CMK (cell line): ENCODE measurements around the gene PSMG3.
"Not testable (repeated sequence)": the region's sequence is repeated elsewhere in the genome, so short reads cannot be mapped to it uniquely, and the experiment has no call there.

ENCODE experiments used
- DNase-seq: peaks from one replicate; pipeline ENCODE4 v3.0.0-alpha.2; 2010; ENCODE audit warnings: low read depth

PSMG3 gene

DNA sequence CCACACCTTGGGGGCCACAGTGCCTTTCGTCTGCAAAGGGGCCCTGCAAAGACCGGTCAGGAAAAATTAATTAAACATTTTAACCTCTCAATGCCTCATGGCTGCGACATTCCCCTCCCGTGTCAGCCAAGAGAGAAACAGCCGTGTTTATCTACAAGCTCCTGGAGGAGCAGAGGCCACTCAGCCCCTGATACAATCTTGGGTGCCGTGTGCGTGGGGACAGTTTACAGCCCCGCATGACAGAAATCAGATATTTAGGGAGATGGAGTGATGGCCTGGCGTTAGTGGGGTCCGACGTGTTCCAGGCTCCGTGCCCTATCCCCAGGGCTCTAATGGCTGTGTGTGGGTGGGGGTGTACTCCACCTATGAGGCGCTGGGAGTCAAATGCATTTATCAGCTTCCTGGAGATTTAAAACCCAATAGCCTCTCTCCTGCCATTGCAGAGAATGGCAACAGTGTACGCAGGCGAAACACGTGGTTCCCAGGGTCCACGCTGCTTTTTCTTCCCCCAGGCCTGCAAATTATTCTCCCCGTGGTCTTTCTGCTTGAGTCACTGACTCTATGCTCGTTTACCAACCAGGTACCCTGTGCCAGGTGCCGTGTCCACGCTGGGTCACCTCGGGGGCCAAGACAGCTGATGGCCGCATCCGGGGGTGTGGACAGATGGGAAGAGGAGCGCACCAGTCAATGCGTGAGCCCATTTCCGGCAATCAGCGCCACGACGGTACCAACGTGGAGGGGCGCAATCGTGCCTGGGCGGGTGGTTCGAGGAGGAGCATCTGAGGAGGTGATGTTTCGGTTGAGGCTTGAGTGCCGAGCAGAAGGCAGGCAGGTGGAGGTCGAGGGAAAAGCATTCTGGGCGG, 26.6 kb upstream of the PSMG3 start:
- no peak for DNase-seq

DNA sequence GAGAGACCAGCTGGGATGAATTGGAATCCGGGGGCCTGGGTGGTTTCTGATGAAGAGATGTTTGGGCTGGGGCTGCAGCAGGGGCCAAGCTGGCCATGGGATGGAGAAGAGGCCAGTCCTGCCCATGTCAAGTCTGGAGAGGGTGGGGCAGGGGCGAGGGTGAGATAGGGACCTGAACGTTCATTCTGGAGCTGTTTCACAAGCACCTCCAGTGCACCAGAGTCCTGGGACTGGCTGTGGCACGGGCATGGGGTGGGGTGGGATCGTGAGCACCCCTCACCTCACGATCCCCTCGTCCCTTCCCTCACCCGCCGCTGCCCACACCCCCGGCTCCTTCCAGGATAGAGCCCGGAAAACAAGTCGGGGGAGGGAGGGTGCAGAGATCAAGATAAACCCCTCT, 25.8 kb upstream of the PSMG3 start:
- DNase-seq = no peak

DNA sequence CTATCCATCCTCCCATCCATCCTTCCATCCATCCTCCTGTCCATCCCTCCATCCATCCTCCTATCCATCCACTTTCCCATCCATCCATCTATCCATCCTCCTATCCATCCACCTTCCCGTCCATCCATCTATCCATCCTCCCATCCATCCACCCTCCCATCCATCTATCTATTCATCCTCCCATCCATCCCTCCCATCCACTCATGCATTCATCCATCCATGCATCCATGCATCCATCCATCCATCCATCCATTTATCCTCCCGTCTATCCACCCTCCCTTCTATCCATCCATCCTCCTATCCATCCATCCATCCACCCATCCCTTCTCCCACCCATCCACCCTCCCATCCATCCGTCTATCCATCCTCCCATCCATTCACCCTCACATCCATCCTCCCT, 25.2 kb upstream of the PSMG3 start:
- DNase-seq = no peak

DNA sequence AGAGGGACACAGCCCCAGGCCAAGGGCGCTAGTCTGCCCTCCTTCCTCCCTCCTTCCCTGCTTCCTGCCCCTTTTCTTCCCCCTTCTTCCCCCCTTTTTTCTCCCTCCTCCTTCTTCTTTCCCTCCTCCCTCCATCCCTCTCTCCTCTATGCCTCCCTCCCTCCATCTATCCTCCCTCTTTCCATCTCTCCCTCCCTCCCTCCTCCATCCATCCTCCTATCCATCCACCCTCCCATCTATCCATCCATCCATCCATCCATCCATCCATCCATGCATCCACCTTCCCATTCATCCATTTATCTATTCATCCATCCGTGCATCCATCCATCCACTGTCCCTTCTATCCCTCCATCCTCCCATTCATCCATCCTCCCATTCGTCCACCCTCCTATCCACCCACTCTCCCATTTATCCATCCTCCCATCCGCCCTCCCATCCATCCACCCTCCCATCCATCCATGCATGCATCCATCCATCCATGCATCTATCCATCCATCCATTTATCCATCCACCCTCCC, 24.1 kb upstream of the PSMG3 start:
- no peak for DNase-seq

DNA sequence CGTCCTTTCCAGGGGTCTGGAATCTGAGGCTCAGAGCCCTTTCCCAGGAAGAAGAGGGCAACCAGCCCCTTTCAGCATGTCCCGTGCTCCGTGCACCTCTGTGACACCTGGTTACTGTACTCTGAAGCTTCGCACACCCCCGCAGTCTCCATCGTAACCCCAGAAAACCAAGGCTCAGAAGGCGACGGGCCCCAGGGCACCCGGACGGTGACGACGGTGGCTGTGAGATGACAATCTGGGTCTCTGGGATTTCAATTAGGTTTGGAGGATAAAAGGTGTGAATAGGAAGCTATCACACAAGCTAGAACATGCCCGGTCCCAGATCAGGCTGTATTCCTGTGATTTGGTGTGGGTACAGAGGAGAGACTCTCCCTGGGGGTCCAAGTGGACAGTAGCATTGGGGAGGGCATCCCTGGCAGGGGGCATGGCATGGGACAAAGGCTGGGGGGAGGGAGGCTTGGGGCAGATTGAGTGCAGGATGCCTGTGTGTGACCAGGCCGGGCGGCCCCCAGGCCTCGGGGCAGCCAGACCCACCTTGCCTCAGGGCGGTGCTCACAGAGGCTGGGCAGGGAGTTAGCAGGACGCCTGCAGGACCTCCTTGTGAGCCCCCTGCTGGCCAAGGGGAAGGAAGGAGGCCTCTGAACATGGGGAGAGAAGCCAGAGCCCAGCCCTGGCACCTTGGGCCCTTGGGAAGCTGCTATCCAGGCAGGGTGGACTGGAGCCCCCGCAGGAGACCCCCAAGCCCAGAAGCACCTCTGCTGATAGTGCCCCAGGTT, 23.4 kb upstream of the PSMG3 start:
- DNase-seq = no peak

DNA sequence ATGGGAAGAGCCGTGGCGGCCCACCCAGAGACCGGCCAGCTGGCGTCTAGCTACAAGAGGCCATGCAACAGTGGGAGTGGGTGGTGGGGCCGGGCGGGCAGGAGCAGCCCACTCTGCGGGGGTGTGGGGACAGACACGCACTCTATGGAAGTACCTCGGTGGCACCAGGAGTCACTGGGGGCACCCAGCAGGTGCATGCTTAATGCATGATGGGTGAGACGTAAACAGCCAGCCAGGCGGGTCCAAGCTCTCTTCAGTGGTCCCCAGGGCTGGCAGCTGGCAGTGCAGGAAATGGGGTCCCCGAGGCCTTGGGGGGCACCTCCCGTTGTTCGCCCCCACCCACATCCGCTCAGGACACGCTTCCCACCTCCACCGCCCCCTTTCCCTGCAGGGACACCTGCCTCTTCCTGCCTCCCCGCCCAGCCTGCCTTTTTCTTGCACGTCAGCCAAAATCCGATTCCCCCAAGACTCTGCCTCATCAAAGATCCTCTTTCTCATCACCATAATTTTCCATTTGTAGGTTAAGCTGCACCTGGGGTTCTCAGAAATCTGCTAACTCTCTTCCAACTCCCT, 22.6 kb upstream of the PSMG3 start:
- no peak for DNase-seq

DNA sequence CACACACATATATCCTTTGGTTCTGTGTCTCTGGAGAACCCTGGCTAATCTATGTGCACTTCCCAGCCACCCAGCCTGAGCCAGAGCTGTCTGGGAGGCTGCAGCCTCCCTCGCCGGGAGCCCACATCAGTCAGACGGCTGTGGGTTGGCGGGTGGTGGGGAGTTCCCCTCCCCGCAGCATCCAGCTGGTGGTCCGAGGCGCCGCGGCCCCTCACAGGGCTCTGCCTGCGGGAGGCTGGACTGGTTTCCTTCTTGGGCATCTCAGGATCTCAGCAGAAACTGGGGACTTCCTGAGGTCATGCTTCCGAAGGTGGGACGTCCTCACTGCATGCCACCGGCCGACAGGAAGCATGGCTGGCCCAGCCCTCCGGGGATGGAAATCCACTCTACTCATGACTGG, 22.0 kb upstream of the PSMG3 start:
- DNase-seq = no peak

DNA sequence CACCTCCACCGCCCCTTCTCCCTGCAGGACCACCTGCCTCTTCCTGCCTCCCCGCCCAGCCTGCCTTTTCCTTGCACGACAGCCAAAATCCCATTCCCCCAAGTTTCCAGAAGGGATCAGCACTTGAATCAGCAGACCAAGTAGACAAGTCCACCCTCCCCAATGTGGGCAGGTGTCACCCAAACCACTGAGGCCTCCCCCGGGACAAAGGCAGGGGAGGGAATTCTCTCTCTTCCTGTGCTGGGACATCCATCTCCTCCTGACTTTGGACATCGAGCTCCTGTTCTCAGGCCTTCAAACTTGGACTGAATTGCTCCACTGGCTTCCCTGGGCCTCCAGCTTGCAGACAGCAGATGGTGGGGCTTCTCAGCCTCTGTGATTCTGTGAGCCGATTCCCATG, 21.6 kb upstream of the PSMG3 start:
- no peak for DNase-seq

DNA sequence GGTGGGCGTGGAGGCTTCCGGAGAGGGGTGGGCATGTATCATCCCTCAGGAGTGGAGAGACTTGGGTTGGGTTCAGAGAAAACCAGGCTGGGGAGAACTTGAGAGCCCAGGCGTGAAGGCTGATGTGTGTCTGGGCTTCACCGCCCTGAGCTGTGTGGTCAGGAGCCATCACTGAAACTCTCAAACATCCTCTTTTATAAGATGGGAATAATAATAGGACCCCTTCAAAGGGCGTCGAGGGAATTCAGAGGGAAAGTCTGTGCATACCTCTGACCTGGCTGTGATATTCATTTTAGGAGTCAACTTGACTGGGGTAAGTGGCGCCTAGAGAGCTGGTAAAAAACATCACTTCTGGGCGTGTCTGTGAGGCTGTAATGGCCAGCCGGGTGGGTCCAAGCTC, 21.1 kb upstream of the PSMG3 start:
- DNase-seq = no peak

DNA sequence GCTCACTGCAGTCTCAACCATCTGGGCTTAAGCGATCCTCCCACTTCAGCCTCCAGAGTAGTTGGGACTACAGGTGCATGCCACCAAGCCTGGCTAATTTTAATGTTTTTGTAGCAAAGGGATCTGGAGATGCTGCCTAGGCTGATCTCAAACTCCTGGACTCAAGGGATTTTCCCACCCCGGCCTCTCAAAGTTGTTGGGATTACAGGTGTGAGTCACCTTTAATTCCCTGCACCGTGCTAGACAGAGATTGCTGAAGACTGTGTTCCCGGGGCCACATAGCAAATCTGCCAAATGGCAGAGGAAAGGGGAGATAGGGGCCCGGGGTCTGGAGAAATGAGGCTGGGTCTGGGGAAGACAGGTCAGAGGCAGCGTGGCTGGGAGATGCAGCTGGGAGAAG, 20.6 kb upstream of the PSMG3 start:
- no peak for DNase-seq

DNA sequence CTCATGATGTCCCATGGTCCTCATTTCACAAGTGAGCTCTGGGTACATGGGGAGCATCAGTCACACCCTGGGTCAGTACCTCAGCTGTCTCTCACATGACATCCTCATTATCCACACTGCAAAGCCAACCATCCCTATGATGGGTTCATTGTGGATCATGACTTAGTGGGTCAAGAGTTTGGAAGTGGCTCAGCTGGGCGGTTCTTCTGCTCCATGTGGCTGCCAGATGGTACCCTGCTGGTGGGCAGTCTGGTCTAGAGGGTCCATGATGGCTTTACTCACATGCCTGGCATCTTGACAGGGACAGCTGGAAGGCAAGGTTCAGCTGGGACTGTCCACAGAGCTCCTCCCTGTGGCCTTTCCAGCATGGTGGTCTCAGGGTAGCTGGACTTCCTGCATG, 19.1 kb upstream of the PSMG3 start:
- no peak for DNase-seq

DNA sequence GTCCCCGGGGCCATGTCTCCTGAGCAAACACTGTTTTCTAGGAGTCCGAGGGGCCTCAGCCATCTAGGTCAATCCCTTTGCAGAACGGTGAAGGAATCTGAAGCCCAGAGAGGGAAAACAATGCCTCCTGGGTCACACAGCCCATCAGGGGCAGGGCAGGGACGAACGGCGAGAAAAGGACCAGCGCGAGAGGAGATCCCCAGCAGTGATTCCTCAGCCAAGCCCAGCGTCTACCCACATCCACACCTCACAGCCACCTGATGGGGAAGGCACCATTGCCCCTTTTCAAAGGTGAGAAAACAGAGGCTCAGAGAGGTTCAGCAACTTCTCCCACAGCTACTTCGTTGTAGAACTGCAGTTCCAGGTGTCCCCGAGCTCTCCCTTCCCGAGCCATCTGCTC, 17.9 kb upstream of the PSMG3 start:
- DNase-seq = no peak

DNA sequence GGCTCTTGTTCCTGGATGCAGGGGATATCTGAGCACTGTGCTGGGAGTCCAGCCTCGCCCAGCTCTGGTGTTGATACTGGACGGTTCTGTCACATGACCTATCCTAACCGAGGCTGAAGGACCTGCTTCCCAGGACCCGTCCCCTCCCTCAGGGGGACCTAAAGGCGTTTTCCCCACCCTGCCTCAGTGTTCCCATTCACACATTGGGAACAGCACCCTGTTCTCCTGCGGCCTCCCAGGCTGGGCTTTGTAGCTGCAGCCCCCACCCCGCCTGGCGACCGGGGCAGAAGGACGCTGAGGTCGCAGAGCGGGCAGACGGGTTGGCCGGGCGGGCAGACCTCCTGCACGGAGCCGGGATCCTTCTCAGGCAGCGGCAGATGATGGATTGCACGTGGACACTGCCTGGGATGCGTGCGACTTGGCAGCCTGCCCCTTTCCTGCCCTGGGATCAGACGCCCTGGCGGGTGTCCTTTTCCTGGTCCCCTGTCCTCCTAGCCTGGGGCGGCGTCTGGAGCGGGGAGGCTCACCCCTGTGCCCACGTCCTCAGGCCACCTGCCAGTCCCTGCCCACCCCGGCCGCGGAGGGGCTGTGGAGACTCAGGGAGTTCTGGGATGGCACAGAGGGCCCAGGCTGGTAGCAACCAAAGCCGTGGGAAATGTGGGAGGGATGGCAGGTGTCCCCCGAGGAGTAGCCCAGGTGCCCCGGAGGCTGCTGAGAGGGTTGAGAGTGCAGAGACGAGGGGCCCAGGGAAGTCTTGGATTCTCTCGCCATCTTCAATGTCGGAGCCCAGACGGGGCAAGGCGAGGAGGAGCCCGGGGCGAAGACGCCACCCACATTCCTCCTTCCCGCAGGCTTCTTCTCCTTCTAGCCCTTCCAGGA, 17.2 kb upstream of the PSMG3 start:
- no peak for DNase-seq

DNA sequence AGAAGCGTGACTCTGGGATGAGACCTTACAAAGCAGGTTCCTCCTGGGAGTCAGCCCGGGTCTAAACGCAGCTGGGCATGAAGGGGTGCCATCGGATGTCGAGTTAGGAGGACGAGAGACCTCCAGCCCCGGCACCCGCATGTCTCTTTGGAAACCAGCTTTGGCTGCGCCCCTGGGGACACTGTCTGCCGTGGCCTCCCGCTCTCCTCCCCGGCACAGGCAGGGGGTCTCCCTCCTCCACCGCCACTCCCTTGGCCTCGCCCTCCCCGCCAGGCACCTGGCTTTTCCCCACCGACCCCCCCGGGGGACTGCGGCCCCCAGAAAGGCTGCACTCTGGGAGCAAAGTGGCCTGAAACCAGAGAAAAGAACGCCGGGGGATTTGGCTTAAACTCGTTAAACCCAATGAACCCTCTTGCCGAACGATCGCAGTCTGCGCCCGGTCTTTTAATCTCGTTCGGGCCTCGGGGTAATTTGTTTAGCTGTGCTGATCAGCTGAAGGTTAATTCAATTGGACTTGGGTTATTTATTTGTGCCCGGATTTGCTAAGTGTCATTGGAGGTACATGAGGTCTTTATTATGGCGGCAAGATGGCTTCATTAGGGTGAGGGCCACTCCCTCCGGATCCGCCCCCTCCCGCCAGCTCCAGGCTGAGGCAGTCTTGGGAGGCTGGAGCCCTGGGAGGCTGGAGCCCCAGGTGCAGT, 16.4 kb upstream of the PSMG3 start:
- DNase-seq = no peak

DNA sequence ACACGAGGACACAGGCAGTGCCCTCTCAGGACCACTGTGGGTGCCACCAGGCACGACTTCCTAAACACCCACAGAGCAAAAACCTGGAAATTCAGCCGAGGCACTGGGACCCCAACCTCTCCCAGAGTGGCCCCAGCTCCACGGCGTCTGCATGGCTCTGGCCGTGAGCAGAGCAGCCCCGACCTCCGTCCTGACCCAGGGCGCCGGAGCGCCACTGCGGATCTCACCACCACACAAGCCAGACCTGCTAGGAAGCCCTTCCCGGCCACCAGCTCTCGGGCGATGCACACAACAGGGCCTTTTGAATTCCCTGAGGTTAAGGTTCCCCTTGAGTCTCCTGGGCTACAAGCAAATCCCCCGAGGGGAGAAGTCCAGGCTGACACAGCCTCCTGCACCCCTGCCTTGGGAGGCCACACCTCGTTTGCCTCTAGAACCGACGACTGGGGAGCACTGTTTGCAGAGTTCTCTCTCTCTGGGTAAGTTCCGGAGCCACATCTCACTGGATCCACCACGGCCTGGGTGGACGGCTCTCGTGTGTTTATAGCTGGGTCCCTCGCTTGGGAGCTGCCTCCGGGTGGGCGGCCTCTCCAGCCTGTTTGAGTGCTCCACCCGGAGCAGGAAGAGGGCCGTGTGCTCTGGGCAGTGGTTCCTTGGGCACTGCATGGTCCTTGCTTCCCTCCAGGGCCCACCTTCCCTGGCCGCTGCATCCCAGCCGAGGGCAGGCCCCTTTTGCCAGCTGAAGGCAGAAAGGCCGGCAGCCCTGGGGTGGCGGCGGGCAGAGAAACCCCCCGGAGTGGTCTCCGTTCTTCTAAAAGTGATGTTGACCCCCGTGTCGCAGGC, 15.5 kb upstream of the PSMG3 start:
- DNase-seq = no peak

DNA sequence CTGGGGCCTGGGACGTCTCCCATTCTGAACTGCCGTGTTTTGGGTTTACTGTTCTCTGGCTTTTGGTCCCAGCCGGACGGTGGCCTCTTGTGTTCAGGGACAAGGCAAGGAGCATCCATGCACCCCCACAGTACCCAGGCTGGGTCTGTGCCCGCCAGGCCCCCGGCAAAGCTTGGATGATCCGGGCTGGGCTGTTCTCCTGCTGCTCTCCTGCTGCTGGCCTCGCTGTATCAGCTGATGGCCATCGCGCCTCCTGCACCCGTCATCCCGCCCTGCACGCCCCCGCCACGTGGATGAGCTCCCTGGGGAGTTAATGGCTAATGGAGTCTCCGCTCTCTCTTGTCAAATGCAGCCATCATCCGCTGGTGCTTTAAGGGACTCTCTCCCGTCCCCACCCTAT, 14.9 kb upstream of the PSMG3 start:
- no peak for DNase-seq

DNA sequence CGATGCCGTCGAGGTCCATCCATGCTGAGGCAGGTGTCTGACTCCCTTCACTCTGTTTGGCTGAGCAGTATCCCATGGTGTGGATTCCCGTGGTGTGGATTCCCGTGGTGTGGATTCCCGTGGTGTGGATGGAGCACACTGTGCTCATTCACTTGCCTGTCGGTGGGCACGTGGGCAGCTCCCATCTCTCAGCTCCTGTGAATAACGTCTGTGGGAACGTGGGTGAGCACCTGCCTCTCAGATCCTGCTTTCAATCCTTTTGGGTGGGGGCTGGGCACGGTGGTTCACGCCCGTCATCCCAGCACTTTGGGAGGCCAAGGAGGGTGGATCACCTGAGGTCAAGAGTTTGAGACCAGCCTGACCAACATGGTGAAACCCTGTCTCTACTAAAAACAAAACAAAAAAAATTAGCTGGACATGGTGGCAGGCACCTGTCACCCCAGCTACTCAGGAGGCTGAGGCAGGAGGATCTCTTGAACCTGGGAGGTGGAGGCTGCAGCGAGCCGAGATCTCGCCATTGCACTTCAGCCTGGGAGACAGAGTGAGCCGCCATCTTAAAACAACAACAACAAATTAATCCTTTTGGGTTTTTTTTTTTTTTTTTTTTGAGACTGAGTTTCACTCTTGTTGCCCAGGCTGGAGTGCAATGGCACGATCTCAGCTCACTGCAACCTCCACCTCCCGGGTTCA, 13.6 kb upstream of the PSMG3 start:
- DNase-seq = not testable (repeated sequence)

DNA sequence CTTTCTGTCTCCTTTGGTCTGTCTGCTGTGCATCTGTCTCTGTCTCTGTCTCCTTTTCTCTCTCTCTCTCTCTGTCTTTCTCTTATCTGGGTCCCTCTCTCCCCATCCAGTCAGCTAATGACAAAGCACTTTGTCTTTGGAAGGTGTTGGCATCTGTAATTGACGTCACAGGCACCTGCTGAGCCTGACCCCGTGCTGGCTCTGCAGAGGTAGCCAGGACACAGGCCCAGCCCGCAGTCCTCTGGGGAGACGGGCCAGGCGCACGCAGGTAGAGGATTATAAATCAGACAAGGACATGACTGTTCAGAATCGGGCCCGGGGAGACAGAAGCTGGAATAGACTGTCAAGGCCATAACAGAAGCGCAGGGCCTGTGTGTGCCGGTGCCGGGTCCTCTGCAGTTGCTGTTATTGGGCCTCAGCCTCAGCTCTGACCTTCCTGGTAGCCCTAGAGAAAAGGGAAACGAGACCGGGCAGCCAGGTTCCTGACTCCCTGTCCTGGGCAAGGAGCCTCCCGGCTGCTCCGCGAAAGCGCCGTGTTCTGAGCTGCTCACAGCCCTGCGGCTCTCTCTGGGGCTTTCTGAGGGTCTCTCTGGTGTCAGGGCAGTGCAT, 10.7 kb upstream of the PSMG3 start:
- DNase-seq = no peak
